ENCODE measurements around the gene DAB2. TPM values are rescaled to one million over a fixed set of nuclear protein-coding genes. Genes with fewer than 3 reads are reported as not detected.

Gene DAB2
- total and polyA plus RNA-seq, 2 donors (not counting 1 experiment from before 2014, with no cell fraction given): 0.03 to 0.47 TPM

GRCh38 chr5:39415201-39415600 lies 9.6 kb downstream of the DAB2 start:
- Mint-ChIP-seq H3K9me3 (ENCODE audit: insufficient read depth) (no peaks in the 10 kb centered on the region), H3K4me3 (no peak overlapping the region), H3K27ac (no peak overlapping the region), H3K27me3 (peaks cover under 1% of the 10 kb centered on the region), H3K4me1 (no peaks in the 10 kb centered on the region)
- H3K36me3 ChIP-seq (replicated peaks in 1 of 2; ENCODE audit: control extremely low read depth in 1 of 2, control insufficient read depth in 1 of 2, extremely low read depth in 1 of 2, insufficient read depth in 2 of 2, low read length in 1 of 2): no peaks in the 10 kb centered on the region
- ChIA-PET POLR2A (no interaction called here), CTCF (no interaction called here)
- H3K79me2 ChIP-seq (ENCODE audit: control insufficient read depth, insufficient read depth, low read length): no peaks in the 10 kb centered on the region
- no peaks in the 10 kb centered on the region for H3K9me3 ChIP-seq (ENCODE audit: control extremely low read depth in 1 of 3, control insufficient read depth in 2 of 3, insufficient read depth in 1 of 3, low read length in 2 of 3)
- no peak overlapping the region for H3K9ac ChIP-seq (ENCODE audit: low read length)
- WGBS (ENCODE audit: insufficient coverage): 30% methylated on average over 1 of the region's 2 CpGs
- TF ChIP-seq EZH2 (IDR thresholded peaks at IDR 0.05; ENCODE audit: borderline replicate concordance, insufficient read depth, low read depth, low read length, poor library complexity, severe bottlenecking) (no peak), CTCF (IDR thresholded peaks at IDR 0.05) (no peak)
- H2AFZ ChIP-seq (ENCODE audit: insufficient read depth, low read depth, low read length, poor library complexity, severe bottlenecking): no peak overlapping the region
- no peak for DNase-seq
- intact Hi-C loops (cut with micrococcal nuclease): no loop called here
- H3K27me3 ChIP-seq (replicated peaks in 1 of 4; ENCODE audit: control extremely low read depth in 1 of 4, control insufficient read depth in 3 of 4, insufficient read depth in 4 of 4, low read length in 3 of 4): peaks cover 0 to 3% (median 0%) of the 10 kb centered on the region in 4 experiments
- ATAC-seq (ENCODE audit: low read depth): no peak
- H3K27ac ChIP-seq (ENCODE audit: low read length in 2 of 2): no peak overlapping the region
- no peak overlapping the region for H3K4me2 ChIP-seq (replicated peaks; ENCODE audit: low read depth, low read length, poor library complexity, severe bottlenecking)
- H4K20me1 ChIP-seq (ENCODE audit: control insufficient read depth, insufficient read depth, low read length, poor library complexity, severe bottlenecking): no peaks in the 10 kb centered on the region
- H3K4me1 ChIP-seq (ENCODE audit: control insufficient read depth in 2 of 2, insufficient read depth in 2 of 2, low read length in 2 of 2): no peaks in the 10 kb centered on the region
- no peak overlapping the region for H3K4me3 ChIP-seq (ENCODE audit: control extremely low read depth in 1 of 5, extremely low read depth in 1 of 5, insufficient read depth in 1 of 5, low read depth in 2 of 5, low read length in 4 of 5)

DNA sequence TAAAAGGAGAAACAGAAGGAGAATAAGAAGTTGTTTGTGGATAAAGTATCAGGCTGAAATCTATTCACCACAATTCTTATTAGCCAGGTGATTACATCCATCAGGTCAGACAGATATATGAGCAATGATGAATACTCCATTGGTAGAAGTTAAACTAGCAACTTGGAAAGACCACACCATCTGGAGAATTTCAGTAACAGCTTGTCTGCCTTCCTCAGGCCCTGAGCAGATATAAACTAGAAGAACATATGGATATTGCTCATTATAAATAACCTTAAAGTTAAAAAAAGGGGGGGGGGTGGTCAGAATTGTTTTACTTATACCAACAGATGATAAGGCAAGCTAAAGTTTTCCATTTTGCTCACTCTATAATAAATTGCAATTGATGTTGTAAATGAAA lies 10.4 kb downstream of the DAB2 start:
- ATAC-seq (ENCODE audit: low read depth) (no peak), DNase-seq (no peak)
- H3K4me1 Mint-ChIP-seq: no peaks in the 10 kb centered on the region
- H3K27me3 Mint-ChIP-seq: no peaks in the 10 kb centered on the region
- H3K4me2 ChIP-seq (replicated peaks; ENCODE audit: low read depth, low read length, poor library complexity, severe bottlenecking): no peak overlapping the region
- no peak overlapping the region for H3K4me3 Mint-ChIP-seq
- no peaks in the 10 kb centered on the region for H3K36me3 ChIP-seq (replicated peaks in 1 of 2; ENCODE audit: control extremely low read depth in 1 of 2, control insufficient read depth in 1 of 2, extremely low read depth in 1 of 2, insufficient read depth in 2 of 2, low read length in 1 of 2)
- intact Hi-C loops (cut with micrococcal nuclease): no loop called here
- no peaks in the 10 kb centered on the region for H3K9me3 ChIP-seq (ENCODE audit: control extremely low read depth in 1 of 3, control insufficient read depth in 2 of 3, insufficient read depth in 1 of 3, low read length in 2 of 3)
- ChIA-PET CTCF (no interaction called here), POLR2A (no interaction called here)
- no peak overlapping the region for H3K27ac Mint-ChIP-seq
- no peak overlapping the region for H2AFZ ChIP-seq (ENCODE audit: insufficient read depth, low read depth, low read length, poor library complexity, severe bottlenecking)
- TF ChIP-seq CTCF (IDR thresholded peaks at IDR 0.05): no peak
- no peak for TF ChIP-seq EZH2 (IDR thresholded peaks at IDR 0.05; ENCODE audit: borderline replicate concordance, insufficient read depth, low read depth, low read length, poor library complexity, severe bottlenecking)
- H3K27ac ChIP-seq (ENCODE audit: low read length in 2 of 2): no peak overlapping the region
- no peaks in the 10 kb centered on the region for H4K20me1 ChIP-seq (ENCODE audit: control insufficient read depth, insufficient read depth, low read length, poor library complexity, severe bottlenecking)
- H3K9ac ChIP-seq (ENCODE audit: low read length): no peak overlapping the region
- no peak overlapping the region for H3K4me3 ChIP-seq (ENCODE audit: control extremely low read depth in 1 of 5, extremely low read depth in 1 of 5, insufficient read depth in 1 of 5, low read depth in 2 of 5, low read length in 4 of 5)
- H3K27me3 ChIP-seq (replicated peaks in 1 of 4; ENCODE audit: control extremely low read depth in 1 of 4, control insufficient read depth in 3 of 4, insufficient read depth in 4 of 4, low read length in 3 of 4): peaks cover 0 to 3% (median 0%) of the 10 kb centered on the region in 4 experiments
- H3K79me2 ChIP-seq (ENCODE audit: control insufficient read depth, insufficient read depth, low read length): no peaks in the 10 kb centered on the region
- no peaks in the 10 kb centered on the region for H3K9me3 Mint-ChIP-seq (ENCODE audit: insufficient read depth)
- H3K4me1 ChIP-seq (ENCODE audit: control insufficient read depth in 2 of 2, insufficient read depth in 2 of 2, low read length in 2 of 2): no peaks in the 10 kb centered on the region
